H9 (cell line): ENCODE results near the gene ZNF132. TPM values are rescaled to one million over a fixed set of nuclear protein-coding genes. Genes with fewer than 3 reads are reported as not detected.

Experiments
- DNase-seq: peaks from one replicate; pipeline ENCODE4 v3.0.0-alpha.2; 2017
- H2AFZ ChIP-seq: one replicate; pipeline ENCODE4 v1.6.1; 2013; ENCODE audit warnings: mild to moderate bottlenecking, low read length, control low read depth, moderate library complexity
- H2AK5ac ChIP-seq: 2 replicates; pipeline ENCODE4 v1.6.1; 2013; ENCODE audit warnings: low read length, control low read depth, mixed read lengths; ENCODE audit not compliant: insufficient read length
- H2BK120ac ChIP-seq: one replicate; pipeline ENCODE4 v1.6.1; 2013; ENCODE audit warnings: low read depth, mild to moderate bottlenecking, low read length, control low read depth, inconsistent platforms; ENCODE audit not compliant: poor library complexity, severe bottlenecking
- H2BK12ac ChIP-seq: 2 replicates; pipeline ENCODE4 v1.6.1; 2013; ENCODE audit warnings: low read length, control low read depth, mixed read lengths, low read depth; ENCODE audit not compliant: insufficient read length
- H2BK15ac ChIP-seq: 2 replicates; pipeline ENCODE4 v1.6.1; 2013; ENCODE audit warnings: low read depth, low read length, control low read depth
- H2BK20ac ChIP-seq: one replicate; pipeline ENCODE4 v1.6.1; 2013; ENCODE audit warnings: low read depth, mild to moderate bottlenecking, low read length, control low read depth, inconsistent platforms; ENCODE audit not compliant: poor library complexity, severe bottlenecking
- H2BK5ac ChIP-seq: 2 replicates; pipeline ENCODE4 v1.6.1; 2013; ENCODE audit warnings: low read length, control low read depth, mixed read lengths; ENCODE audit not compliant: insufficient read length
- H3K14ac ChIP-seq: 2 replicates; pipeline ENCODE4 v1.6.1; 2013; ENCODE audit warnings: low read length, control low read depth; ENCODE audit not compliant: insufficient read depth
- H3K18ac ChIP-seq: 2 replicates; pipeline ENCODE4 v1.6.1; 2013; ENCODE audit warnings: low read depth, mild to moderate bottlenecking, mixed read lengths, low read length, control low read depth; ENCODE audit not compliant: insufficient read length
- H3K23ac ChIP-seq: 2 replicates; pipeline ENCODE4 v1.6.1; 2013; ENCODE audit warnings: low read length, control low read depth, mixed read lengths, low read depth; ENCODE audit not compliant: insufficient read length
- H3K23me2 ChIP-seq: 2 replicates; pipeline ENCODE4 v1.6.1; 2013; ENCODE audit warnings: low read depth, mild to moderate bottlenecking, mixed read lengths, low read length, control low read depth; ENCODE audit not compliant: insufficient read length, poor library complexity, severe bottlenecking
- H3K27ac ChIP-seq: 2 replicates; pipeline ENCODE4 v1.5.1; 2013; ENCODE audit warnings: low read length, control low read depth, mixed read lengths, low read depth; ENCODE audit not compliant: insufficient read length
- H3K27me3 ChIP-seq: 2 replicates; pipeline ENCODE4 v1.6.1; 2013; ENCODE audit warnings: low read length, control low read depth, inconsistent platforms; ENCODE audit not compliant: insufficient read depth
- H3K4ac ChIP-seq: 2 replicates; pipeline ENCODE4 v1.6.1; 2013; ENCODE audit warnings: low read depth, mild to moderate bottlenecking, control low read depth, inconsistent platforms, low read length, moderate library complexity
- H3K4me1 ChIP-seq: 2 replicates; pipeline ENCODE4 v1.6.1; 2013; ENCODE audit warnings: low read length, control low read depth, inconsistent platforms; ENCODE audit not compliant: insufficient read depth
- H3K4me2 ChIP-seq: 2 replicates; pipeline ENCODE4 v1.6.1; 2013; ENCODE audit warnings: low read length, control low read depth, mixed read lengths; ENCODE audit not compliant: insufficient read length, insufficient read depth
- H3K56ac ChIP-seq: 2 replicates; pipeline ENCODE4 v1.6.1; 2013; ENCODE audit warnings: low read depth, mild to moderate bottlenecking, mixed read lengths, low read length, control low read depth; ENCODE audit not compliant: insufficient read length
- H3K79me1 ChIP-seq: 2 replicates; pipeline ENCODE4 v1.6.1; 2013; ENCODE audit warnings: low read depth, mild to moderate bottlenecking, moderate library complexity, low read length, control low read depth, inconsistent platforms; ENCODE audit not compliant: insufficient read depth, poor library complexity, severe bottlenecking
- H3K79me2 ChIP-seq: 2 replicates; pipeline ENCODE4 v1.6.1; 2013; ENCODE audit warnings: low read length, control low read depth, inconsistent platforms; ENCODE audit not compliant: insufficient read depth
- H3K9ac ChIP-seq: 2 replicates; pipeline ENCODE4 v1.6.1; 2013; ENCODE audit warnings: low read length, control low read depth, mixed read lengths; ENCODE audit not compliant: insufficient read length; ENCODE audit errors: extremely low read depth
- H3K9me3 ChIP-seq: one replicate; pipeline ENCODE4 v1.6.1; 2013; ENCODE audit warnings: low read depth, low read length, inconsistent platforms; ENCODE audit not compliant: control insufficient read depth
- H3T11ph ChIP-seq: one replicate; pipeline ENCODE4 v1.6.1; 2013; ENCODE audit warnings: mild to moderate bottlenecking, low read length, control low read depth, inconsistent platforms
- H4K20me1 ChIP-seq: one replicate; pipeline ENCODE4 v1.6.1; 2013; ENCODE audit not compliant: control insufficient read depth, insufficient read length, insufficient read depth
- H4K5ac ChIP-seq: 2 replicates; pipeline ENCODE4 v1.6.1; 2013; ENCODE audit warnings: low read depth, mild to moderate bottlenecking, mixed read lengths, low read length, control low read depth; ENCODE audit not compliant: insufficient read length
- H4K8ac ChIP-seq: replicated peaks from 2 replicates; pipeline ENCODE4 v1.6.1; 2013; ENCODE audit warnings: low read length, control low read depth, mixed read lengths, low read depth; ENCODE audit not compliant: insufficient read length
- H4K91ac ChIP-seq: 2 replicates; pipeline ENCODE4 v1.6.1; 2013; ENCODE audit warnings: low read depth, mild to moderate bottlenecking, moderate library complexity, mixed read lengths, low read length, control low read depth; ENCODE audit not compliant: insufficient read length
- H3K27ac Mint-ChIP-seq, 3 experiments: 2 replicates in 2 of 3; 3 replicates in 1 of 3; pipeline ENCODE4 v1.8.0; 2020 to 2021; ENCODE audit warnings: mixed read lengths in 3 of 3, mild to moderate bottlenecking in 1 of 3, moderate library complexity in 1 of 3
- H3K27me3 Mint-ChIP-seq: 2 replicates; pipeline ENCODE4 v1.8.0; 2021; ENCODE audit warnings: low read depth, mild to moderate bottlenecking, moderate library complexity, mixed read lengths
- H3K36me3 Mint-ChIP-seq, 3 experiments: 2 replicates in 2 of 3; 3 replicates in 1 of 3; pipeline ENCODE4 v1.8.0; 2020 to 2021; ENCODE audit warnings: low read depth in 3 of 3, mixed read lengths in 3 of 3; ENCODE audit not compliant: insufficient read depth in 1 of 3
- H3K4me1 Mint-ChIP-seq, 2 experiments: 2 replicates each; pipeline ENCODE4 v1.8.0; 2020; ENCODE audit warnings: mixed read lengths in 2 of 2
- H3K4me3 Mint-ChIP-seq, 2 experiments: 2 replicates in 1 of 2; 3 replicates in 1 of 2; pipeline ENCODE4 v1.8.0; 2020 to 2021; ENCODE audit warnings: mild to moderate bottlenecking in 2 of 2, mixed read lengths in 2 of 2, moderate library complexity in 1 of 2
- H3K9me3 Mint-ChIP-seq, 2 experiments: 2 replicates in 1 of 2; 3 replicates in 1 of 2; pipeline ENCODE4 v1.8.0; 2020; ENCODE audit warnings: mild to moderate bottlenecking in 2 of 2, mixed read lengths in 2 of 2, moderate library complexity in 1 of 2
- CTCF ChIP-seq: fragments of 200-600 bp; sonication (generic); conservative IDR thresholded peaks from 3 replicates; pipeline ENCODE4 v1.8.0; 2021; ENCODE audit warnings: antibody characterized with exemption, mild to moderate bottlenecking
- WGBS: extraction: QIAGEN DNeasy Blood & Tissue Kit; methylation state at CpG from one replicate; pipeline ENCODE4 v1.1.7; 2013; ENCODE audit warnings: missing lambda C conversion rate, low lambda C conversion rate, mixed read lengths; ENCODE audit not compliant: insufficient read length; ENCODE audit errors: extremely low coverage; 5-methylcytosine and 5-hydroxymethylcytosine counted together
- total RNA-seq: library from RNA; stranded (reverse); gene quantifications from 2 replicates; pipeline ENCODE4 v1.2.1, GENCODE V29; 2021

ZNF132 gene
- total RNA-seq, 1 experiment from 2014 or later: 0.24 TPM

GRCh38 chr19:58482372-58482771, 42.4 kb upstream of the ZNF132 start:
- Histone ChIP-seq H4K20me1 (no peaks in the 10 kb centered on the region), H2BK15ac (no peak overlapping the region), H3K9me3 (no peaks in the 10 kb centered on the region), H2AFZ (no peak overlapping the region), H3K56ac (no peak overlapping the region), H2BK5ac (no peak overlapping the region), H2BK120ac (no peak overlapping the region), H3K79me2 (no peaks in the 10 kb centered on the region), H3K23me2 (no peaks in the 10 kb centered on the region), H2BK20ac (no peak overlapping the region), H3K27ac (no peak overlapping the region), H4K8ac (no peak overlapping the region), H3K9ac (no peak overlapping the region), H3T11ph (no peak overlapping the region), H2BK12ac (no peak overlapping the region), H3K4ac (no peak overlapping the region), H3K23ac (no peak overlapping the region), H4K5ac (no peak overlapping the region), H3K14ac (no peak overlapping the region), H4K91ac (no peak overlapping the region), H3K18ac (no peak overlapping the region), H3K4me1 (no peaks in the 10 kb centered on the region), H3K4me2 (no peak overlapping the region), H2AK5ac (no peak overlapping the region), H3K79me1 (no peaks in the 10 kb centered on the region), H3K27me3 (no peaks in the 10 kb centered on the region)
- H3K27ac Mint-ChIP-seq: no peak overlapping the region
- H3K9me3 Mint-ChIP-seq: no peaks in the 10 kb centered on the region
- no peaks in the 10 kb centered on the region for H3K4me1 Mint-ChIP-seq
- H3K36me3 Mint-ChIP-seq: peaks cover 0 to 7% (median 2%) of the 10 kb centered on the region in 3 experiments; a peak in 3 of 7 replicates
- WGBS: no CpG with 5 or more reads among the region's 7 CpGs
- H3K4me3 Mint-ChIP-seq: no peak overlapping the region
- no peaks in the 10 kb centered on the region for H3K27me3 Mint-ChIP-seq
- TF ChIP-seq CTCF: no peak
- no peak for DNase-seq
